Kidney epithelial cell (primary cell): ENCODE data around the gene TRABD. TPM values are rescaled to one million over a fixed set of nuclear protein-coding genes. Genes with fewer than 3 reads are reported as not detected.
A peak's percentile ranks its signal among the peaks of the same experiment; 100 is the strongest.

Experiments
- DNase-seq: peaks from one replicate; pipeline ENCODE4 v3.0.0-alpha.2; 2010; ENCODE audit warnings: low read depth
- H3K27me3 ChIP-seq: 2 replicates; pipeline ENCODE4 v1.6.0; 2011; ENCODE audit warnings: low read length; ENCODE audit not compliant: control insufficient read depth, insufficient read depth
- H3K36me3 ChIP-seq: 2 replicates; pipeline ENCODE4 v1.5.1; 2011; ENCODE audit warnings: low read length; ENCODE audit not compliant: control insufficient read depth, insufficient read depth
- H3K4me3 ChIP-seq: 2 replicates; pipeline ENCODE4 v1.5.1; 2011; ENCODE audit warnings: low read depth, mild to moderate bottlenecking, control low read depth, low read length
- CTCF ChIP-seq: IDR thresholded peaks from 2 replicates; pipeline ENCODE4 v1.5.1; 2011; ENCODE audit warnings: mild to moderate bottlenecking, moderate library complexity, low read length, control low read depth, inconsistent platforms; ENCODE audit not compliant: insufficient read depth, poor library complexity, severe bottlenecking
- total RNA-seq: library from RNA; depleted of rRNA; stranded (reverse); fragments of >200 nt; gene quantifications from 2 replicates; pipeline ENCODE4 v1.2.3, GENCODE V29; 2015

The TRABD gene
- total RNA-seq, 1 donor from 2014 or later, result 60.2 TPM

GRCh38 chr22:50199829-50200460, 14.2 kb downstream of the TRABD start:
- DNase-seq, result no peak
- no peak for TF ChIP-seq CTCF
- peak overlapping the region; percentile 65 for H3K4me3 ChIP-seq
- H3K36me3 ChIP-seq, result no peaks in the 10 kb centered on the region
- H3K27me3 ChIP-seq, result no peaks in the 10 kb centered on the region

GRCh38 chr22:50200461-50201190, 14.9 kb downstream of the TRABD start, which contains the start of gene SELENOO:
Gene SELENOO, plus strand, starts transcription at chr22:50201011. Its CDS starts 26 bp downstream, at chr22:50201037.
- no peak for DNase-seq
- Histone ChIP-seq H3K36me3 (no peaks in the 10 kb centered on the region), H3K4me3 (peak within 1 kb of the TSS; percentile 65), H3K27me3 (no peaks in the 10 kb centered on the region)
- no peak for TF ChIP-seq CTCF

GRCh38 chr22:50201191-50202129, 15.7 kb downstream of the TRABD start:
- Histone ChIP-seq H3K27me3 (no peaks in the 10 kb centered on the region), H3K4me3 (peak overlapping the region; percentile 65), H3K36me3 (no peaks in the 10 kb centered on the region)
- TF ChIP-seq CTCF, result no peak
- DNase-seq, result no peak

- no peak for TF ChIP-seq CTCF
- Histone ChIP-seq H3K36me3 (no peaks in the 10 kb centered on the region), H3K27me3 (no peaks in the 10 kb centered on the region), H3K4me3 (peak overlapping the region; percentile 65)
- DNase-seq, result no peak
Measured at GRCh38 chr22:50202130-50202666, 16.5 kb downstream of the TRABD start.

- DNase-seq, result no peak
- no peaks in the 10 kb centered on the region for H3K27me3 ChIP-seq
- no peak overlapping the region for H3K4me3 ChIP-seq
- no peaks in the 10 kb centered on the region for H3K36me3 ChIP-seq
- no peak for TF ChIP-seq CTCF
Measured at GRCh38 chr22:50203288-50203687, 17.6 kb downstream of the TRABD start.
